Psoas muscle (tissue), 8 donors: ENCODE measurements around the gene GPC1. TPM values are rescaled to one million over a fixed set of nuclear protein-coding genes. Genes with fewer than 3 reads are reported as not detected.

Source experiments
- ATAC-seq, 4 donors: fragments of 200-7000 bp; cut with Tn5 transposase; one replicate each; pipeline ENCODE4 v1.9.1; 2020; ENCODE audit warnings: moderate library complexity in 3 of 4, mild to moderate bottlenecking in 2 of 4
- DNase-seq, 2 donors: peaks; one replicate each; pipeline ENCODE4 v3.0.0-alpha.2; 2020
- H3K27ac ChIP-seq: fragments of 200-600 bp; one replicate; pipeline ENCODE4 v1.8.0; 2022
- H3K27me3 ChIP-seq, 3 donors: fragments of 200-600 bp in 1 of 3; one replicate each; pipeline versions ENCODE4 v1.6.1 to v1.8.0; 2013 to 2022; ENCODE audit warnings: low read length in 2 of 3, mild to moderate bottlenecking in 2 of 3, moderate library complexity in 1 of 3; ENCODE audit not compliant: insufficient read depth in 3 of 3
- H3K36me3 ChIP-seq, 2 donors: fragments of 200-600 bp in 1 of 2; one replicate each; pipeline versions ENCODE4 v1.6.1 to v1.8.0; 2013 to 2022; ENCODE audit warnings: low read depth in 1 of 2, mild to moderate bottlenecking in 1 of 2, moderate library complexity in 1 of 2; ENCODE audit not compliant: insufficient read depth in 1 of 2
- H3K4me1 ChIP-seq: fragments of 200-600 bp; one replicate; pipeline ENCODE4 v1.8.0; 2022
- H3K4me3 ChIP-seq: fragments of 200-600 bp; one replicate; pipeline ENCODE4 v1.8.0; 2022; ENCODE audit warnings: mild to moderate bottlenecking
- H3K9me3 ChIP-seq: fragments of 200-600 bp; one replicate; pipeline ENCODE4 v1.8.0; 2022
- CTCF ChIP-seq: fragments of 200-600 bp; IDR thresholded peaks from one replicate; pipeline ENCODE4 v1.8.0; 2022; ENCODE audit warnings: antibody characterized with exemption
- WGBS, 3 donors: extraction: QIAGEN DNeasy Blood & Tissue Kit; methylation state at CpG; one replicate each; pipeline versions ENCODE4 v1.1.6 to v1.1.7; 2013; 5-methylcytosine and 5-hydroxymethylcytosine counted together
- intact Hi-C, 2 donors: fragments of 100-400 bp; cut with DNase I; formaldehyde crosslinking; loops; one replicate each; pipeline versions ENCODE4 v1.11.0 to v1.14.2; 2022
- polyA plus RNA-seq, 3 donors: library from polyadenylated mRNA; stranded (reverse); fragments of 200-250 nt; gene quantifications; one replicate each; pipeline ENCODE4 v1.2.3, GENCODE V29; 2013
- total RNA-seq, 4 donors: library from RNA; stranded (reverse); fragmentation: NEBNext Ultra II Directional in 2 of 4; extraction: Animal tissue kit (Norgen Biotek cat#: 25700) in 2 of 4; gene quantifications; one replicate each; pipeline versions ENCODE4 v1.2.1 to v1.2.4, GENCODE V29; 2021 to 2023
- donor health status: healthy with polysubstance abuse.
- donor health status: DM: no; HTN: no; CAD: no; lungs with moderate emphysema.
- donor health status: Bipolar disorder and iron deficiency.
- donor health status: healthy.
- donor health status: DM: yes; HTN: yes; CAD: no.
- donor health status: DM: no; HTN: no; CAD: no.
- donor health status: DM: no; HTN: no; CAD: no.
- donor health status: DM: yes; HTN: yes; CAD: no.

GPC1 gene
- total and polyA plus RNA-seq, 7 donors: 85.4 to 180 (median 116) TPM

- peaks cover 21% of the 10 kb centered on the region for H3K4me1 ChIP-seq
- ATAC-seq: peak; percentile 72 to 77 (median 74)
- peak; percentile 96 to 97 for DNase-seq
- peak overlapping the region; percentile 91 for H3K4me3 ChIP-seq
- H3K36me3 ChIP-seq: no peaks in the 10 kb centered on the region
- TF ChIP-seq CTCF: no peak
- peak overlapping the region; percentile 96 for H3K27ac ChIP-seq
- WGBS, 3 donors: 1 to 2% (median 1%) methylated on average over 38 to 71 of the region's 71 CpGs
- no peaks in the 10 kb centered on the region for H3K27me3 ChIP-seq
- intact Hi-C loops: loop anchor here (2.0 to 5.0 kb wide), 2 partner anchors 46 to 63 kb away; no protein-coding TSS in a partner anchor
- H3K9me3 ChIP-seq: no peaks in the 10 kb centered on the region
These were observed 571 bp upstream of the GPC1 start for GRCh38 chr2:240434728-240435456.

- intact Hi-C loops: loop anchor here (2.0 to 5.0 kb wide), 3 partner anchors 47 to 203 kb away; no protein-coding TSS in a partner anchor
- peak overlapping the region; percentile 96 for H3K27ac ChIP-seq
- no peak for ATAC-seq
- H3K9me3 ChIP-seq: no peaks in the 10 kb centered on the region
- WGBS, 3 donors: 0 to 1% (median 1%) methylated on average over 39 to 88 of the region's 88 CpGs
- no peak for TF ChIP-seq CTCF
- DNase-seq: peak in 1 of 2 donors; percentile 63
- H3K4me1 ChIP-seq: peaks cover 27% of the 10 kb centered on the region
- peak overlapping the region; percentile 91 for H3K4me3 ChIP-seq
- H3K27me3 ChIP-seq: no peaks in the 10 kb centered on the region
- no peaks in the 10 kb centered on the region for H3K36me3 ChIP-seq
These were observed 652 bp downstream of the GPC1 start for GRCh38 chr2:240435948-240436682.

- peaks cover 35% of the 10 kb centered on the region for H3K4me1 ChIP-seq
- no peaks in the 10 kb centered on the region for H3K27me3 ChIP-seq
These were observed 1.5 kb downstream of the GPC1 start for GRCh38 chr2:240436683-240437550.

More at GRCh38 chr2:240436683-240437550, 1.5 kb downstream of the GPC1 start:
- Histone ChIP-seq H3K36me3 (no peaks in the 10 kb centered on the region), H3K27ac (peak overlapping the region; percentile 96), H3K9me3 (no peaks in the 10 kb centered on the region), H3K4me3 (peak overlapping the region; percentile 91)
- TF ChIP-seq CTCF: no peak
- ATAC-seq (no peak), DNase-seq (peak; percentile 44 to 71)
- WGBS, 3 donors: 16 to 21% (median 17%) methylated on average over 42 to 45 of the region's 45 CpGs
- intact Hi-C loops: loop anchor here (1.0 to 5.0 kb wide), 3 partner anchors 65 to 287 kb away; no protein-coding TSS in a partner anchor
